Measurements from ENCODE around the gene TNMD.

The TNMD gene

GRCh38 chrX:100643956-100644860 is 59.5 kb downstream of the TNMD start, which contains the start of gene SRPX2:
TSS of gene SRPX2 (plus strand) at chrX:100644199. CDS start at chrX:100646323, 2,124 bp downstream.
- no peak for TF ChIP-seq CTCF (IDR thresholded peaks at IDR 0.05)

- TF ChIP-seq CTCF (IDR thresholded peaks at IDR 0.05) = no peak
Measured at GRCh38 chrX:100645106-100645505, 60.4 kb downstream of the TNMD start.

GRCh38 chrX:100647095-100647494 is 62.4 kb downstream of the TNMD start:
- TF ChIP-seq CTCF (IDR thresholded peaks at IDR 0.05) = no peak

- TF ChIP-seq CTCF (IDR thresholded peaks at IDR 0.05) = no peak
Measured at GRCh38 chrX:100647739-100648138, 63.0 kb downstream of the TNMD start.

- no peak for TF ChIP-seq CTCF (IDR thresholded peaks at IDR 0.05)
Measured at GRCh38 chrX:100648458-100649417, 64.0 kb downstream of the TNMD start.
